H1 (cell line): ENCODE measurements around the gene CHI3L2. TPM values are rescaled to one million over a fixed set of nuclear protein-coding genes. Genes with fewer than 3 reads are reported as not detected.

Source experiments
- CTCF ChIA-PET: fragments of 300-600 bp; sonication (Branson Sonifier 250); formaldehyde crosslinking; loops from one replicate; lab custom pipeline; 2021; ENCODE audit not compliant: partially characterized antibody; lab: Charles Lee
- POLR2A ChIA-PET: fragments of 300-600 bp; sonication (Branson Sonifier 250); formaldehyde crosslinking; loops from one replicate; lab custom pipeline; 2021; ENCODE audit warnings: inconsistent platforms; ENCODE audit not compliant: partially characterized antibody; lab: Charles Lee
- DNase-seq, 2 experiments: peaks; one replicate each; pipeline versions ENCODE4 v3.0.0 to v3.0.0-alpha.2; 2010 to 2022; ENCODE audit warnings: low spot score in 2 of 2, low read depth in 1 of 2, mixed read lengths in 1 of 2
- FAIRE-seq: peaks from 2 replicates; lab custom pipeline; 2011; peaks lifted over from hg19 to GRCh38; lab: Jason Lieb, UNC
- H2AFZ ChIP-seq: 2 replicates; pipeline ENCODE4 v1.8.1; 2012; ENCODE audit warnings: low read length, inconsistent platforms
- H2AK5ac ChIP-seq: 2 replicates; pipeline ENCODE4 v1.6.1; 2013; ENCODE audit warnings: low read depth, low read length
- H2BK120ac ChIP-seq: replicated peaks from 2 replicates; pipeline ENCODE3; 2013; ENCODE audit warnings: low read depth, low read length, inconsistent platforms
- H2BK12ac ChIP-seq: 2 replicates; pipeline ENCODE4 v1.6.1; 2013; ENCODE audit warnings: low read depth, low read length
- H2BK15ac ChIP-seq: 2 replicates; pipeline ENCODE4 v1.6.1; 2013; ENCODE audit warnings: low read length
- H2BK20ac ChIP-seq: 2 replicates; pipeline ENCODE4 v1.6.1; 2013; ENCODE audit warnings: low read length
- H2BK5ac ChIP-seq: 2 replicates; pipeline ENCODE4 v1.6.1; 2013; ENCODE audit warnings: low read depth, low read length
- H3K14ac ChIP-seq: 2 replicates; pipeline ENCODE4 v1.6.1; 2013; ENCODE audit warnings: inconsistent platforms; ENCODE audit not compliant: insufficient read length
- H3K18ac ChIP-seq: 2 replicates; pipeline ENCODE4 v1.6.1; 2013; ENCODE audit warnings: low read length; ENCODE audit errors: extremely low read depth
- H3K23ac ChIP-seq: 2 replicates; pipeline ENCODE4 v1.6.1; 2013; ENCODE audit warnings: inconsistent platforms; ENCODE audit not compliant: insufficient read length
- H3K23me2 ChIP-seq: 2 replicates; pipeline ENCODE4 v1.6.1; 2013; ENCODE audit warnings: low read depth, low read length
- H3K27ac ChIP-seq: 2 replicates; pipeline ENCODE4 v1.6.1; 2011; ENCODE audit warnings: low read depth, low read length, inconsistent platforms
- H3K27me3 ChIP-seq, 4 experiments: replicated peaks in 1 of 4; 1 replicate in 1 of 4; 2 replicates in 3 of 4; pipeline versions ENCODE4 v1.6.1 to v1.8.1; 2011 to 2013; ENCODE audit warnings: low read length in 3 of 4, mild to moderate bottlenecking in 3 of 4, inconsistent platforms in 2 of 4, mixed read lengths in 2 of 4, moderate library complexity in 1 of 4; ENCODE audit not compliant: control insufficient read depth in 3 of 4, insufficient read depth in 3 of 4; ENCODE audit errors: extremely low read depth in 1 of 4
- H3K36me3 ChIP-seq, 4 experiments: 2 replicates each; pipeline versions ENCODE4 v1.6.1 to v1.8.1; 2011 to 2013; ENCODE audit warnings: mild to moderate bottlenecking in 4 of 4, low read length in 3 of 4, moderate library complexity in 2 of 4, control low read depth in 1 of 4, inconsistent platforms in 1 of 4; ENCODE audit not compliant: insufficient read depth in 4 of 4, control insufficient read depth in 2 of 4
- H3K4ac ChIP-seq: replicated peaks from 2 replicates; pipeline ENCODE3; 2013; ENCODE audit warnings: low read length, low read depth, mixed read lengths, inconsistent platforms; ENCODE audit not compliant: insufficient read length
- H3K4me1 ChIP-seq, 4 experiments: replicated peaks in 1 of 4; 1 replicate in 1 of 4; 2 replicates in 3 of 4; pipeline versions ENCODE4 v1.6.1 to v1.8.1; 2011 to 2013; ENCODE audit warnings: low read length in 3 of 4, inconsistent platforms in 2 of 4, mixed read lengths in 1 of 4; ENCODE audit not compliant: insufficient read depth in 4 of 4, control insufficient read depth in 3 of 4
- H3K4me2 ChIP-seq, 2 experiments: 2 replicates each; pipeline versions ENCODE4 v1.6.1 to v1.8.1; 2011 to 2013; ENCODE audit warnings: low read depth in 2 of 2, low read length in 2 of 2, control low read depth in 1 of 2, inconsistent platforms in 1 of 2, mild to moderate bottlenecking in 1 of 2; ENCODE audit not compliant: insufficient read depth in 1 of 2
- H3K4me3 ChIP-seq, 4 experiments: fragments of 200-600, 300-600 bp in 1 of 4; sonication (generic), shearing (Covaris generic), sonication (Bioruptor Twin) in 1 of 4; 2 replicates each; pipeline versions ENCODE4 v1.5.1 to v1.8.1; 2011 to 2016; ENCODE audit warnings: low read length in 4 of 4, low read depth in 3 of 4, control low read depth in 2 of 4, inconsistent platforms in 2 of 4, mild to moderate bottlenecking in 2 of 4, mixed read lengths in 1 of 4, moderate library complexity in 1 of 4; ENCODE audit not compliant: insufficient read depth in 2 of 4; ENCODE audit errors: extremely low read depth in 1 of 4
- H3K56ac ChIP-seq: replicated peaks from 2 replicates; pipeline ENCODE3; 2013; ENCODE audit warnings: low read depth, mild to moderate bottlenecking, mixed read lengths, low read length, inconsistent platforms; ENCODE audit not compliant: insufficient read length
- H3K79me1 ChIP-seq: 2 replicates; pipeline ENCODE4 v1.6.1; 2013; ENCODE audit warnings: low read depth, low read length, control low read depth
- H3K79me2 ChIP-seq, 2 experiments: 2 replicates each; pipeline versions ENCODE4 v1.6.1 to v1.8.1; 2012 to 2013; ENCODE audit warnings: low read length in 2 of 2, mild to moderate bottlenecking in 2 of 2, inconsistent platforms in 1 of 2; ENCODE audit not compliant: insufficient read depth in 2 of 2, control insufficient read depth in 1 of 2
- H3K9ac ChIP-seq, 4 experiments: replicated peaks in 1 of 4; 1 replicate in 1 of 4; 2 replicates in 3 of 4; pipeline versions ENCODE4 v1.6.1 to v1.8.1; 2011 to 2013; ENCODE audit warnings: low read depth in 3 of 4, low read length in 3 of 4, control low read depth in 2 of 4, mild to moderate bottlenecking in 2 of 4, moderate library complexity in 2 of 4, inconsistent platforms in 1 of 4; ENCODE audit errors: extremely low read depth in 1 of 4
- H3K9me3 ChIP-seq, 2 experiments: 2 replicates each; pipeline versions ENCODE4 v1.6.1 to v1.8.1; 2012 to 2013; ENCODE audit warnings: mild to moderate bottlenecking in 2 of 2, moderate library complexity in 2 of 2, control low read depth in 1 of 2, inconsistent platforms in 1 of 2, low read depth in 1 of 2, low read length in 1 of 2, mixed read lengths in 1 of 2; ENCODE audit not compliant: insufficient read depth in 2 of 2
- H4K20me1 ChIP-seq, 2 experiments: replicated peaks in 1 of 2; 2 replicates each; pipeline versions ENCODE3 to v1.8.1; 2011 to 2013; ENCODE audit warnings: inconsistent platforms in 2 of 2, low read length in 2 of 2, mild to moderate bottlenecking in 1 of 2; ENCODE audit not compliant: insufficient read depth in 2 of 2, control insufficient read depth in 1 of 2
- H4K5ac ChIP-seq: 2 replicates; pipeline ENCODE4 v1.6.1; 2013; ENCODE audit warnings: low read length, low read depth, mixed read lengths, inconsistent platforms; ENCODE audit not compliant: insufficient read length
- H4K8ac ChIP-seq: 2 replicates; pipeline ENCODE4 v1.8.0; 2013; ENCODE audit warnings: mild to moderate bottlenecking, moderate library complexity, low read length, inconsistent platforms; ENCODE audit not compliant: insufficient read depth; ENCODE audit errors: extremely low read depth
- H4K91ac ChIP-seq: replicated peaks from 2 replicates; pipeline ENCODE3; 2013; ENCODE audit warnings: low read length, mixed read lengths, inconsistent platforms; ENCODE audit not compliant: insufficient read length
- CEBPB ChIP-seq: IDR thresholded peaks from 2 replicates; pipeline ENCODE4 v1.6.1; 2012; ENCODE audit warnings: low read depth, low read length
- CHD1 ChIP-seq: IDR thresholded peaks from 2 replicates; pipeline ENCODE4 v1.6.1; 2012; ENCODE audit warnings: low read depth, low read length, improper control_type of control experiment
- E2F6 ChIP-seq: IDR thresholded peaks from 2 replicates; pipeline ENCODE4 v1.6.1; 2012; ENCODE audit warnings: inconsistent platforms
- JUND ChIP-seq: IDR thresholded peaks from 2 replicates; pipeline ENCODE4 v1.6.1; 2011; ENCODE audit warnings: mild to moderate bottlenecking, improper control_type of control experiment, low read length
- KDM4A ChIP-seq: IDR thresholded peaks from one replicate; pipeline ENCODE4 v1.7.1; 2012; ENCODE audit warnings: low read depth, mild to moderate bottlenecking, moderate library complexity, low read length, inconsistent platforms; ENCODE audit not compliant: severe bottlenecking
- NANOG ChIP-seq: IDR thresholded peaks from 2 replicates; pipeline ENCODE4 v1.6.1; 2011; ENCODE audit warnings: low read length, low read depth, mild to moderate bottlenecking, inconsistent platforms; ENCODE audit not compliant: insufficient read depth, poor library complexity, severe bottlenecking
- POLR2AphosphoS5 ChIP-seq: IDR thresholded peaks from 2 replicates; pipeline ENCODE4 v1.6.1; 2011; ENCODE audit warnings: low read depth, low read length
- RXRA ChIP-seq: IDR thresholded peaks from 2 replicates; pipeline ENCODE4 v1.6.1; 2011; ENCODE audit warnings: low read depth, mild to moderate bottlenecking, low read length, moderate library complexity; ENCODE audit not compliant: insufficient read depth
- SIRT6 ChIP-seq: IDR thresholded peaks from one replicate; pipeline ENCODE4 v1.7.1; 2012; ENCODE audit warnings: low read length, inconsistent platforms
- SP2 ChIP-seq: IDR thresholded peaks from 2 replicates; pipeline ENCODE4 v1.6.1; 2012; ENCODE audit warnings: mild to moderate bottlenecking, low read length, inconsistent platforms
- TCF12 ChIP-seq: IDR thresholded peaks from 2 replicates; pipeline ENCODE4 v1.6.1; 2011; ENCODE audit warnings: low read depth, mild to moderate bottlenecking, low read length
- WGBS, 2 experiments: shearing (Covaris generic) in 1 of 2; methylation state at CpG; one replicate each; pipeline versions ENCODE4 v1.1.6 to v1.1.7; 2013 to 2015; ENCODE audit warnings: low lambda C conversion rate in 2 of 2, mixed read lengths in 2 of 2, inconsistent platforms in 1 of 2, low coverage in 1 of 2, missing lambda C conversion rate in 1 of 2; ENCODE audit not compliant: insufficient replicate concordance in 2 of 2, insufficient coverage in 1 of 2, insufficient read length in 1 of 2; ENCODE audit errors: extremely low coverage in 1 of 2, missing lambda C conversion rate in 1 of 2; 5-methylcytosine and 5-hydroxymethylcytosine counted together
- polyA plus RNA-seq, 7 experiments: library from polyadenylated mRNA; depleted of rRNA in 3 of 7; stranded (reverse) in 5 of 7; unstranded in 2 of 7; fragments of >200 nt in 5 of 7; fragments of 200-250 nt in 2 of 7; gene quantifications; 1 replicate in 5 of 7; 2 replicates in 1 of 7; 4 replicates in 1 of 7; pipeline versions ENCODE4 v1.2.1 to v1.2.3, GENCODE V29; 2011 to 2013; ENCODE audit warnings: missing spikeins in 2 of 7, mixed read lengths in 2 of 7
- total RNA-seq: library from RNA; stranded (reverse); fragmentation: NEBNext Ultra II Directional; extraction: Animal tissue kit (Norgen Biotek cat#: 25700); gene quantifications from 2 replicates; pipeline ENCODE4 v1.2.1, GENCODE V29; 2021
- TF ChIP-seq, protein P1 (sequence below), 3 experiments: IDR thresholded peaks; 1 replicate in 2 of 3; 2 replicates in 1 of 3; pipeline versions ENCODE4 v1.5.1 to v1.6.1; 2011; ENCODE audit warnings: low read length in 3 of 3, mild to moderate bottlenecking in 3 of 3, inconsistent platforms in 2 of 3, low read depth in 1 of 3, moderate library complexity in 1 of 3; ENCODE audit not compliant: insufficient read depth in 1 of 3; ENCODE audit errors: control extremely low read depth in 1 of 3

Gene CHI3L2
- total and polyA plus RNA-seq, 2 of the 8 experiments (the other 6 are each of a cell fraction or from before 2014, with no cell fraction given), result not detected

GRCh38 chr1:111234258-111234657 lies 6.7 kb downstream of the CHI3L2 start:
- H3K27me3 ChIP-seq, result no peaks in the 10 kb centered on the region; a peak in 1 of 7 replicates
- no peak overlapping the region for H3K23ac ChIP-seq
- H3K23me2 ChIP-seq, result no peaks in the 10 kb centered on the region
- ChIA-PET POLR2A (no interaction called here), CTCF (interaction anchor here (2.6 kb wide), 1 partner anchor 11 kb away, joined by 9 read pairs; no protein-coding TSS in a partner anchor)
- no peaks in the 10 kb centered on the region for H3K79me1 ChIP-seq
- no peak overlapping the region for H3K4ac ChIP-seq
- no peak overlapping the region for H3K4me3 ChIP-seq
- no peaks in the 10 kb centered on the region for H3K79me2 ChIP-seq
- H2AFZ ChIP-seq, result no peak overlapping the region
- H2BK120ac ChIP-seq, result no peak overlapping the region
- H3K18ac ChIP-seq, result no peak overlapping the region
- no peak overlapping the region for H2BK5ac ChIP-seq
- H2BK20ac ChIP-seq, result no peak overlapping the region
- H3K4me2 ChIP-seq, result no peak overlapping the region
- H3K14ac ChIP-seq, result no peak overlapping the region
- WGBS, 2 experiments, result 89% methylated on average over 4 of the region's 4 CpGs; no CpG with 5 or more reads in 1 of the 2 experiments
- no peak overlapping the region for H3K9ac ChIP-seq
- no peak overlapping the region for H3K56ac ChIP-seq
- H3K9me3 ChIP-seq, result no peaks in the 10 kb centered on the region
- DNase-seq (no peak), FAIRE-seq (no peak)
- no peaks in the 10 kb centered on the region for H3K36me3 ChIP-seq
- H4K91ac ChIP-seq, result no peak overlapping the region
- no peaks in the 10 kb centered on the region for H4K20me1 ChIP-seq
- H2AK5ac ChIP-seq, result no peak overlapping the region
- peaks cover 0 to 4% (median 0%) of the 10 kb centered on the region in 4 experiments; a peak in 2 of 7 replicates for H3K4me1 ChIP-seq
- no peak overlapping the region for H2BK12ac ChIP-seq
- no peak overlapping the region for H3K27ac ChIP-seq
- no peak overlapping the region for H4K5ac ChIP-seq
- H2BK15ac ChIP-seq, result no peak overlapping the region
- H4K8ac ChIP-seq, result no peak overlapping the region
- no peak for TF ChIP-seq RXRA
- TF ChIP-seq, protein P1, sequence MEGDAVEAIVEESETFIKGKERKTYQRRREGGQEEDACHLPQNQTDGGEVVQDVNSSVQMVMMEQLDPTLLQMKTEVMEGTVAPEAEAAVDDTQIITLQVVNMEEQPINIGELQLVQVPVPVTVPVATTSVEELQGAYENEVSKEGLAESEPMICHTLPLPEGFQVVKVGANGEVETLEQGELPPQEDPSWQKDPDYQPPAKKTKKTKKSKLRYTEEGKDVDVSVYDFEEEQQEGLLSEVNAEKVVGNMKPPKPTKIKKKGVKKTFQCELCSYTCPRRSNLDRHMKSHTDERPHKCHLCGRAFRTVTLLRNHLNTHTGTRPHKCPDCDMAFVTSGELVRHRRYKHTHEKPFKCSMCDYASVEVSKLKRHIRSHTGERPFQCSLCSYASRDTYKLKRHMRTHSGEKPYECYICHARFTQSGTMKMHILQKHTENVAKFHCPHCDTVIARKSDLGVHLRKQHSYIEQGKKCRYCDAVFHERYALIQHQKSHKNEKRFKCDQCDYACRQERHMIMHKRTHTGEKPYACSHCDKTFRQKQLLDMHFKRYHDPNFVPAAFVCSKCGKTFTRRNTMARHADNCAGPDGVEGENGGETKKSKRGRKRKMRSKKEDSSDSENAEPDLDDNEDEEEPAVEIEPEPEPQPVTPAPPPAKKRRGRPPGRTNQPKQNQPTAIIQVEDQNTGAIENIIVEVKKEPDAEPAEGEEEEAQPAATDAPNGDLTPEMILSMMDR (IDR thresholded peaks at IDR 0.05; ENCODE audit: control extremely low read depth in 1 of 3, insufficient read depth in 1 of 3, low read depth in 1 of 3, low read length in 3 of 3), result no peak
- TF ChIP-seq E2F6, result no peak
- no peak for TF ChIP-seq POLR2AphosphoS5
- no peak for TF ChIP-seq SIRT6
- no peak for TF ChIP-seq KDM4A
- TF ChIP-seq TCF12, result no peak
- TF ChIP-seq JUND, result no peak
- TF ChIP-seq CEBPB, result no peak
- TF ChIP-seq NANOG, result no peak
- TF ChIP-seq CHD1, result no peak
- no peak for TF ChIP-seq SP2
